Fibroblast of skin of left quadriceps (primary cell): ENCODE results near the gene ATG7.

Experiments
- DNase-seq, 2 experiments: peaks; one replicate each; pipeline ENCODE4 v3.0.0-alpha.2; 2013; ENCODE audit warnings: low read depth in 2 of 2

Gene ATG7

GRCh38 chr3:11536132-11536935 is 264.1 kb downstream of the ATG7 start:
- no peak for DNase-seq

GRCh38 chr3:11536936-11537612 is 264.9 kb downstream of the ATG7 start:
- DNase-seq = no peak

- no peak for DNase-seq
Measured at GRCh38 chr3:11538581-11538980, 266.4 kb downstream of the ATG7 start.

- no peak for DNase-seq
Measured at GRCh38 chr3:11539218-11539617, 267.0 kb downstream of the ATG7 start.

- DNase-seq = no peak
Measured at GRCh38 chr3:11539677-11540076, 267.5 kb downstream of the ATG7 start.

GRCh38 chr3:11541321-11542303 is 269.4 kb downstream of the ATG7 start:
- DNase-seq = no peak

- DNase-seq = no peak
Measured at GRCh38 chr3:11542551-11542950, 270.4 kb downstream of the ATG7 start.

GRCh38 chr3:11543141-11543947 is 271.1 kb downstream of the ATG7 start:
- DNase-seq = no peak

GRCh38 chr3:11543948-11544387 is 271.8 kb downstream of the ATG7 start:
- no peak for DNase-seq

- DNase-seq = no peak
Measured at GRCh38 chr3:11544412-11545181, 272.4 kb downstream of the ATG7 start.

GRCh38 chr3:11545186-11545851 is 273.1 kb downstream of the ATG7 start:
- DNase-seq = no peak

GRCh38 chr3:11546657-11547302 is 274.6 kb downstream of the ATG7 start:
- DNase-seq = no peak

- no peak for DNase-seq
Measured at GRCh38 chr3:11547498-11547897, 275.3 kb downstream of the ATG7 start.

- DNase-seq = peak; percentile 44 to 54
Measured at GRCh38 chr3:11548721-11549131, 276.5 kb downstream of the ATG7 start.

GRCh38 chr3:11549580-11550140 is 277.5 kb downstream of the ATG7 start:
- DNase-seq = no peak

- DNase-seq = no peak
Measured at GRCh38 chr3:11551036-11551435, 278.8 kb downstream of the ATG7 start.

GRCh38 chr3:11552289-11553264 is 280.4 kb downstream of the ATG7 start:
- no peak for DNase-seq
